ENCODE results near the gene TMEM200A.

TMEM200A gene

DNA sequence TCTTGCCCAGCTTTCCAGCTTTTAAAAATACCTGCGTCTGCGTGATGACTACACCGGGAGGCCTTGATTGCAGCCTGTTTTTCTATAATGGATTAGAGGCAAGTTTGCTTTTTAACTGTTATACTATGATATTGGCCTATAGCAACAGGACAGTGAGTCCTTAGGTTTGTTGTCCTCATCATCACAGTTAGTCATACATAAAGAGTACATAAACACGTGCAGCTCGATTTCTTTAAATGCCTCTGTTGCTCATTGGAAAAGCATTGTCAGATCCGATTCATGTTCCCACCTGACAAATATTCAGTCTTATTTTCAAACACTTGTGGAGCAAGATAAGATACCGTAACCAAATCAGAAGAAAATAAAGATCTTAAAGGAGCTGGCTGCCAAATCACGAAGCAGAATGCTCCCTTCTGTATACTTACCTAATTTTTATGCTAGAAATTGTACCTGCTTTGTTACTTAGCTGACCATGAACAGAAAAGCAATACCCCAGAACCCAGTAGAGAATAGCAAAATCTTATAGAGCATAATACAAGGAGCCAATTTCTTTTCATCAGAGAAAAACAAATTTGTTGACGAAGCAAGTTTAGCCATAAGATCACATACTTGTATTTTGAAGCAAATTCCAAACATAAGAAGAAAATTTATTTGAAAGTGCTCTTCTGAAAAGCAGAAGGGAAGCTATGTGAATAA, 100.4 kb downstream of the TMEM200A start:
- no peak for DNase-seq
- intact Hi-C loops (cut with DNase I), result no loop called here

DNA sequence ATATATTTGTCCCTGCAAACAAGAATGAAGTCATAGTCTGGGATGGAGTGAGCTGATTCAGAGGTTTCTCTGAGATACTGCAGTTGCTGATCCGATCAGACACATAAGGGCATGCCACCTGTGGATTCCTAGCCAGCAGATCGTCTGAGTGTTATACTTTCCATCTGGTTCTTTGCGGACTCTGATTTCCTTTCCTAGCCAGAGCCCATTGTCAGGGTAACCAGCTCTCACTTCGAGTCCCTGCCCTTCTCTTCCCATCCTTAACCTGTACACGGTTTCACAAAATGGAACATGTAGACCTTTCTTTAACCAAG, 100.9 kb downstream of the TMEM200A start:
- DNase-seq, result no peak
- intact Hi-C loops (cut with DNase I), result no loop called here

DNA sequence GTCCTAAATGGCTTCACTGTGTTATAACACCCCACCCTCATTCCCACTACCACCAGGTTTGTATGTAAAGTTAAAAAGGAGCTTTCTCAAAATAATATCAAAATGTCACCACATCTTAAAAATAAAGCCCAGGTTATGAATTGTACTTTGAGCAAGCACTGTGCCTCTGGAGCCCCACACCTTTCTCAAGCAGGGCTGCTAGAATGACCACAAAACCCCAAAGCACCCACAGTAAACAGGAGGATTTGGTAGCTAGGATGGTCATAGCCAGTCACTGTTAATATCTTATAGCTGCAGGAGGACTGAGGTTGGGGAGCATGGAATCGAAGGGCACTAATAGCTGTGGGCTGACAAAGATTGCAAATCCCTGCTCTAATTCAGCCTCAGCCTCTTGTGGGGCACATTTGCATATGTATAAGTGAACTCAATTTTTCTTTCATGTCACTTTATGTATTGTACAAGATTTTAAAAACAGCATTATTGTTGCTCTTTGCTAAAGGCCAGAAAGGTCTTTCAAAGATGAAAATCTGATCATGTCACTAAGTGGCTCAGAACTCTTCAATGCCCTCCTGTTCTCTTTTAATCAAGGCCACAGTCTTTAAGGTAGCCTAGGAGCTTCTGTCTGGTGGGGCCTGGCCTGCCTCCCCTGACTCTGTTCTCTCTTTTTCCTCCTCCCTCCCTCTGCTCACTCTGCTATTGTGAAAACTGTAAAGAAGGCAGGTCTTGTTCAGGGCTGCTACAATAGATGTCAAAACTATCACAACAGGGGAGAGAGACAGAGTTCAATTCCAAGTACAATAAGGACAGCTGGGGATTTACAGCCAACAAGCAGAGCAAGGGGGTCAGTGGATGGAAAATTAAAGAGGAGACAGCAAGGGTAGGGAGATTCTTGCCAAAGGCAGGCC, 101.6 kb downstream of the TMEM200A start:
- intact Hi-C loops (cut with DNase I), result no loop called here
- no peak for DNase-seq

DNA sequence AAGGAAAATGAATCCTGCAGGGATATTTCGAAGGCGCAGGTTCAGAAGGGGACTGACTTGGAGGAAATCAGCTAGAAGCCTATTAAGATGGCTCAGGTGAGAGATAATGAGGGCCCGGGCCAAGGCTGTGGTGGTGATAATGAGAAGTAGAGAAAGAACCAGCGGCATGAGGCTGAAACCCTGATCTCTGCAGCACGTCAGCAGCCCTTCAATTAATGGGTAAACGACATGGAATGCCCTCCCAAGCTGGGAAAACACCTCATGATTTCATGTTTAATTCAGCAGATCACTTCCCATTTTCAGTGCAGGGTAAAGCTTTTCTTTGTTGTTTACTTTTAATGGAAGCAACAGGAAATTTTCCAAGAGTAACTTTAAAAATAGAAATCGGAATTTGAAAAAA, 104.9 kb downstream of the TMEM200A start:
- intact Hi-C loops (cut with DNase I), result no loop called here
- no peak for DNase-seq

DNA sequence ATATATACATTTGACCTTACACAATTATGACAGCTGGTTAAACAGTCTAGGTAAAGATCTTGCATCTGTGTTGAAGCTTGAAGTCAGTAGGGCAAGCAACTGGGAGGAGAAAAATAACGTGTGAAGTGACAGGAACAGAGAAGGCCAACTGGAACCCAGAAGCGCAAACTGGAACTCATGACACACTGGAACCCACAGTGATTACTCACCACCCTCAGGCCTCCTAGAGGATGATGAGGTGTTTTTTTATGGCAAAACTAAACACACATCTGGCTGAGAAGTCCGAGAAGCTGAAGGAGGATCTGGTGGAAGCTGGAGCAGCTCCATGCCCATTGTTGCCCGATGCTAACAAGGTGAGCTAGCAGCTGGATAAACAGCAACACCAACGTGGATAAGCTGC, 108.1 kb downstream of the TMEM200A start:
- DNase-seq, result no peak
- intact Hi-C loops (cut with DNase I), result no loop called here

DNA sequence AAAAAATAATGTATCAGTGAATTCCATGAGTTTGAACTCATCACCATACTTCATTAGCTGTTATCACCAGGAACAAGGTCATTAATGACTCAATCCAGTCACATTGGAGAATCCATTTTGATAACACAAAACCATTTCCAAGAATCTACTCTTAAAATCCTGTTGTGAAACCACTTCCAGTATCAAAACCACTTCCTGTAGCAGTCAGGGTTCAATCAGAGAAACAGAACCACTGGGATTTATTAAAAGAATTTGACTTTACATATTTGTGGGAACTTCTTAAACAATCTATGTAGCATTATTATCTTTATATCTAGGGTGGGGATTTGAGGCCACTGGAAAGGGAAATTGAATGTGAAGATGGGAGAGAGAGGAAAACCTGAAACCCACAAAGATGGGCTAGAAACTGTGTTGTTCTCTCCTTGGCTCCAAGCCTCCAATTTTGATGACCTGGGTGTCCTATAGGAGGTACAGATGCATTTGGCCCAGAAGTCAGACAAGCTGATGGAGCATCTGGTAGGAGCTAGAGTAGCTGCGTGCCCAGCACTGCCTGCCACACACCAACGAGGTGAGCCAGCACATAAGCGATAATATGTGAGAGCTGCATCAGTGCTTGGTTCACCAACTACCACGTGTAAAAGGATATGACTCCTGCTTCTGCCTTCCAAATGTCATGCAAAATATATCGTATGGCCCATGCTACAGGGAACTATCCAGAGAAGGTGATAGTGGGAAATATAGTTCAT, 117.0 kb downstream of the TMEM200A start:
- intact Hi-C loops (cut with DNase I), result no loop called here
- no peak for DNase-seq

DNA sequence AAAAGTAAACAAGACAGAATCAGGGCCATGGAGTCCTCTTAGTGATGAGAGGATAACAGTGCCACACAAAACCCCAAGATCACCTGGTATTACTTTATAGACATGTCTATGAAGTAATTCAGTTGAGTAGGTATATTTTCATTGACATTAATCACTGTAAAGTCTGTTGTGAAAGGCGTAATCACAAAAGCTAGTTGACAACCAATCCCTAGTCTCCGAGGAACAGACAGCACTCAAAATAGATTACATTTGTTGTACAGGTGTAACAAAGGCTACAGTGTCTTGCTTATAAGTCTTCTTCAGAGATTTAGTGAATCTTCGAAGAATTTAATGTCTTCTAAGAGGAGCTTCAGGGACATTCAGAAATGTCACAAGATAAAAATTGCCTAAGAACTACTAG, 120.1 kb downstream of the TMEM200A start:
- intact Hi-C loops (cut with DNase I), result no loop called here
- DNase-seq, result no peak

DNA sequence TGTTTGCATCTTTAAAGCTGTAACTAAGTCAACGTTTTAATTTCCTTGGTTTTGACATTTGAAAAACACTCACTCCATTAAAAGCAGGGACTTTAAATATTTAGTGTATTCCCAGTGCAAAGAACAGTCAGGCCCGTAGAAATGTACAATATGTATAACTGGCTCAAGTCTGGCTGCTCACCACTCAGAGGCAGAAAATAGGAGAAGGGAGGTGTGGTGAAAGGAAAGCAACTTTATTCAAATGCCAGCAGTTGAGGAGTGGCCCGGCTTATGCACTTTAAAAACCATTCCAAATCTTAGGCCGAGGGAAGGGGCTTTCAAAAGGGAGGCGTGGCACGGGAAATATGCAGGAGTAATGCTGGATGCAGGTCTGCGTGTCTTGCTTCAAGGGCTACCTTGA, 120.6 kb downstream of the TMEM200A start:
- intact Hi-C loops (cut with DNase I), result no loop called here

DNA sequence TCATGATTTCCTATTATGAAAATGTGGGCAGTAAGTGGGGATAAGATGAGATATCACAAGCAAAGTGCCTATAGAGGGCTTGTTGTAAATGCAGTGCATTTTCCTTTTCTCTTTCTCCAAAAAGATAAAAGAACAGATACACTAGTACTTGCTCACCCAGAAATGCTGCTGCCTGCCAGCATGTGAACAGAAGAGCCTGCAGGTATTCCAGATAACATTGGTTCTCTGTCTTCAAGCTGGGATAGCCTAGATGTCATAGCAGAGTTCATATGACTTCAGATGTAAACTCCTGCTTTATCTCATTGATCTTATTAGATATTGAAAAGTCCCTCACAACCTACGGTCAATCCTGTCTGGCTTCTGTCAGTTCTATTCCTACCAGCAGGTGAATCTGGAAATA, 123.7 kb downstream of the TMEM200A start:
- intact Hi-C loops (cut with DNase I), result no loop called here
- DNase-seq, result no peak

More for the DNA sequence above, 120.6 kb downstream of the TMEM200A start:
- DNase-seq, result no peak

Data from head of caudate nucleus (tissue), 42 donors.